ENCODE data around the gene PCDHGB7.

DNA sequence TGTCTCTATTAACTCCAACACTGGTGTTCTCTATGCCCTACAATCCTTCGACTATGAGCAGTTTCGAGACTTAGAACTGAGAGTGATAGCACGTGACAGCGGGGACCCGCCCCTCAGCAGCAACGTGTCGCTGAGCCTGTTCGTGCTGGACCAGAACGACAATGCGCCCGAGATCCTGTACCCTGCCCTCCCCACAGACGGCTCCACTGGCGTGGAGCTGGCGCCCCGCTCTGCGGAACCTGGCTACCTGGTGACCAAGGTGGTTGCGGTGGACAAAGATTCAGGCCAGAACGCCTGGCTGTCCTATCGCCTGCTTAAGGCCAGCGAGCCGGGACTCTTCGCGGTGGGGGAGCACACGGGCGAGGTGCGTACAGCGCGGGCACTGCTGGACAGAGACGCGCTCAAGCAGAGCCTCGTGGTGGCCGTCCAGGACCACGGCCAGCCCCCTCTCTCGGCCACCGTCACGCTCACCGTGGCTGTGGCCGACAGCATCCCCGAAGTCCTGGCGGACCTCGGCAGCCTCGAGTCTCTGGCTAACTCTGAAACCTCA lies 5.3 kb downstream of the PCDHGB7 start:
- TF ChIP-seq, protein P1, sequence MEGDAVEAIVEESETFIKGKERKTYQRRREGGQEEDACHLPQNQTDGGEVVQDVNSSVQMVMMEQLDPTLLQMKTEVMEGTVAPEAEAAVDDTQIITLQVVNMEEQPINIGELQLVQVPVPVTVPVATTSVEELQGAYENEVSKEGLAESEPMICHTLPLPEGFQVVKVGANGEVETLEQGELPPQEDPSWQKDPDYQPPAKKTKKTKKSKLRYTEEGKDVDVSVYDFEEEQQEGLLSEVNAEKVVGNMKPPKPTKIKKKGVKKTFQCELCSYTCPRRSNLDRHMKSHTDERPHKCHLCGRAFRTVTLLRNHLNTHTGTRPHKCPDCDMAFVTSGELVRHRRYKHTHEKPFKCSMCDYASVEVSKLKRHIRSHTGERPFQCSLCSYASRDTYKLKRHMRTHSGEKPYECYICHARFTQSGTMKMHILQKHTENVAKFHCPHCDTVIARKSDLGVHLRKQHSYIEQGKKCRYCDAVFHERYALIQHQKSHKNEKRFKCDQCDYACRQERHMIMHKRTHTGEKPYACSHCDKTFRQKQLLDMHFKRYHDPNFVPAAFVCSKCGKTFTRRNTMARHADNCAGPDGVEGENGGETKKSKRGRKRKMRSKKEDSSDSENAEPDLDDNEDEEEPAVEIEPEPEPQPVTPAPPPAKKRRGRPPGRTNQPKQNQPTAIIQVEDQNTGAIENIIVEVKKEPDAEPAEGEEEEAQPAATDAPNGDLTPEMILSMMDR (IDR thresholded peaks at IDR 0.05) = no peak
- no peak for TF ChIP-seq EZH2 (IDR thresholded peaks at IDR 0.05)

All from neural progenitor cell (in vitro differentiated cells).